A172 (cell line): ENCODE results near the gene SPATA21. TPM values are rescaled to one million over a fixed set of nuclear protein-coding genes. Genes with fewer than 3 reads are reported as not detected.
"Not testable (repeated sequence)": the region's sequence is repeated elsewhere in the genome, so short reads cannot be mapped to it uniquely, and the experiment has no call there.

ENCODE experiments used
- DNase-seq: peaks from one replicate; pipeline ENCODE4 v3.0.0-alpha.2; 2015; ENCODE audit warnings: low spot score
- total RNA-seq: library from RNA; depleted of rRNA; stranded (reverse); fragments of >200 nt; shearing (Covaris generic); gene quantifications from 2 replicates; pipeline ENCODE4 v1.2.3, GENCODE V29; 2014; rRNA removed

Gene SPATA21, protein sequence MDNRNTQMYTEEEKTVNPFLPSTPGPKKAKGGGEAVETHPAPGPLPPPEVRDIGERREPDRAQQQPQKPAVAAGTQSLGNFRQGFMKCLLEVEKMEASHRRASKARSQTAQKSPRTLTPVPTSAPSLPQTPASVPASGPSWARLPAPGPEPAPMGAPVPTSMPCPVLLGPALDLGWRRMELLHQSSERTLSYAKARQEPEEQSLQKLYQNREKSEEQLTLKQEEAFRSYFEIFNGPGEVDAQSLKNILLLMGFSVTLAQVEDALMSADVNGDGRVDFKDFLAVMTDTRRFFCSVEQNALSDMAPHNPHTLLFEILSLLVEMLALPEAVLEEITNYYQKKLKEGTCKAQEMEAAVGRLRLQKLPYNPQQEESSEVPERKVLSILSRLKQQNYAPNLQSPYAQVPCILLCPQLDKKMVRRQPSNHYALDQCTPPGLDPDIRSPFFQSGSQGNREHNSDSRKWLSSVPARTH
- total RNA-seq: not detected in 2 replicates

DNA sequence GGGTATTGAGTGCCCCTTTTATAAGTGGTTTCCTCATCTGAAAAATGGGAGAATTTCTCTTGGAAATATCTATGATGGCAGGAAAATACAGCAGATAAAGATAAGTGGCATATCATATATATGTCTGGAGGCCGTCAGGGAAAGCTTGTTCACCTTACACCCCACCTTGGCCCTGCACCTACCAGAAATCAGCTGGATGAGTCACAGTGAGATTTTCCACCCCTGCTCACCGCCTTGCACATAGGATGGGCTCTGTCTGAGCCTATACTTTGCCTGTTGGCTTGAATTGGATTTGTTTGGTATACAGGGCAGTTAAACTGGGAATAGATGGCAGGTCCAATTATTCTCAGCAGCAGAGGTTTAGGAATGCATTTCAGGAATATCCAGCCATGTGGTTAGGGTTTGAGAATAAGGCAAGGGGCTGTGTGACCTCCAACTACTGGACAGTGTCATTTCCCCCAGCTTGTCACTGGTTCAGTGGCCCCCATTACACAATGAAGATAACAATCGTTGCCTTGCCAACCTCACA is at the start of gene SPATA21:
Gene SPATA21 (minus strand): TSS at position 479 of the 529 bp plus-strand sequence. CDS start 6,053 bp downstream, outside the sequence.
- DNase-seq: no peak

- DNase-seq: not testable (repeated sequence)
Observed at GRCh38 chr1:16487011-16487410, 49.8 kb upstream of the SPATA21 start.

- not testable (repeated sequence) for DNase-seq
Observed at GRCh38 chr1:16486316-16486715, 49.1 kb upstream of the SPATA21 start.

DNA sequence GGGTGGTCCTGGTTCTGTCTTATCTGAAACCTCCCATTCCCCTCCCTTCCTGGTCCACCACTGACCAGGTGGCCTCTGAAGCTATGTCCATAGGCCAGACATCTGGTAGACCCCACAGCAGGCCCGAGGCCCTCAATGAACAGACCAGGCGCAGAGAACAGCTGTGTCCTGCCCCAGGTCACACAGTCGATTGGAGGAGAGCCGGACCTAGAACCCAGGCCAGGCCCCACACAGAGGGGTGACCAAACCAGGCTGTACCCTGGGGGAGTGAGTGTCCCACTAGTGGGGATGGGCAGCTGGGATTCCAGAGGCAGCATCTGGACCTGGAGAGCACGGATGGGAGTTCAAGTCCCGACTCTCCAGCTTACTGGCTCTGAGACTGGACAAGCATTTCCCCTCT is 47.7 kb upstream of the SPATA21 start:
- no peak for DNase-seq

DNA sequence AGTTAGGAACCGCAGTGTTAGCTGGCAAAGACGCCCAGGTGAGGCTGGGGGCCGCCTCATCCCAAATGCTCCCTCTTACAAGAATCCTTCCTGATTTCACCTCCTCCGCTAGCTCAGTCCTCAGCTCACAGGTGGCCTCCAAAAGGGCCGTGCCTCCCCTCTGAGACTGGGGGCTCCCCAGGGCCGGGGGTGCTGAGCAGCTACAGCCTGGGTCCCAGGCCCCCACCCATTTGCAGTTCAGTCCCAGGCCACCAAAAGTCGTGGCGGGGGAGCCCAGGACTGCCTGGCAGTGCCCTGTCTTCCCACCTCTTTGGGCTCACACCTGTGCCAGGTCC is 47.2 kb upstream of the SPATA21 start:
- DNase-seq: no peak

DNA sequence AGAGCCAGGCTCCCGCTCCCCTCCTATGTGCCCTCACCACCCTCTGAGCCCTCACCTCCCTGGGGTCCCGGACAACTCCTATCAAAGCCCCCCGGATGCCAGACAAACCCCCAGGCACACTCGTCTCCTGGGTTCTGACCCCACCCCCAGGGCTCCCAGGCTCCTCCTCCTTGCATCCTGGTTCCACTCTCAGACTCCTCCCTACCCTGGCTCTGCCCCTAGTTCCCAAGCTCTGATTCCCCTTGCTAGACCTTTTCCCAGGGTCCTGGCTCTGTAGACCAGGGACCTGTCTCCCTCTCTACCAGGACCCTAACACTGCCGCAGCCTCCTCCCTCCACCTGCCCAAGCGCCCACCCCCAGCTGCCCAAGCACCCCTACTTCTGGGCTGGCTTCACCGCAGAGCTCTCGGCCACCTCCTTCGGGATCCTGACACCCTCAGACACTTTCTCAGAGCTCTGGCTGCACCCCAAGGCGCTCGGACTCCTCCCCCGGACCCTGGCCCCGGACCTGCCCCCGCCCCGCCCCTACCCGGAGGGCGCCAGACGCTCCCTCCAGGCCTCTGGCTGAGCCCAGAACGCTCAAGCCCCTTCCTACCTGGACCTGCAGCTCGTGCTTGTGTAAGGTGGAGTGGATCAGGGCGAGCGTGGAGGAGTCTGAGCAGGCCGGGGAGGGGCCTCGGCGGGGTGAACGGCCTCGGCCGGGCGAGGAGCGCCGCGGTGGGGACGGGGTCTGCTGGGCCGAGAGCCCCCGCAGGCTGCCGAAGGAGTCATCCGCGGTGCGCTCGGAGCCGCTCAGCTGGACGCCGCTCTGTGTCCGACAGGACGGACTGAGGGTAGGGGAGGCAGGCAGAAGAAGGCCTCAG is 46.6 kb upstream of the SPATA21 start:
- DNase-seq: not testable (repeated sequence)

- DNase-seq: not testable (repeated sequence)
Observed at GRCh38 chr1:16483146-16483545, 45.9 kb upstream of the SPATA21 start.

- no peak for DNase-seq
Observed at GRCh38 chr1:16478091-16478490, 40.9 kb upstream of the SPATA21 start.

DNA sequence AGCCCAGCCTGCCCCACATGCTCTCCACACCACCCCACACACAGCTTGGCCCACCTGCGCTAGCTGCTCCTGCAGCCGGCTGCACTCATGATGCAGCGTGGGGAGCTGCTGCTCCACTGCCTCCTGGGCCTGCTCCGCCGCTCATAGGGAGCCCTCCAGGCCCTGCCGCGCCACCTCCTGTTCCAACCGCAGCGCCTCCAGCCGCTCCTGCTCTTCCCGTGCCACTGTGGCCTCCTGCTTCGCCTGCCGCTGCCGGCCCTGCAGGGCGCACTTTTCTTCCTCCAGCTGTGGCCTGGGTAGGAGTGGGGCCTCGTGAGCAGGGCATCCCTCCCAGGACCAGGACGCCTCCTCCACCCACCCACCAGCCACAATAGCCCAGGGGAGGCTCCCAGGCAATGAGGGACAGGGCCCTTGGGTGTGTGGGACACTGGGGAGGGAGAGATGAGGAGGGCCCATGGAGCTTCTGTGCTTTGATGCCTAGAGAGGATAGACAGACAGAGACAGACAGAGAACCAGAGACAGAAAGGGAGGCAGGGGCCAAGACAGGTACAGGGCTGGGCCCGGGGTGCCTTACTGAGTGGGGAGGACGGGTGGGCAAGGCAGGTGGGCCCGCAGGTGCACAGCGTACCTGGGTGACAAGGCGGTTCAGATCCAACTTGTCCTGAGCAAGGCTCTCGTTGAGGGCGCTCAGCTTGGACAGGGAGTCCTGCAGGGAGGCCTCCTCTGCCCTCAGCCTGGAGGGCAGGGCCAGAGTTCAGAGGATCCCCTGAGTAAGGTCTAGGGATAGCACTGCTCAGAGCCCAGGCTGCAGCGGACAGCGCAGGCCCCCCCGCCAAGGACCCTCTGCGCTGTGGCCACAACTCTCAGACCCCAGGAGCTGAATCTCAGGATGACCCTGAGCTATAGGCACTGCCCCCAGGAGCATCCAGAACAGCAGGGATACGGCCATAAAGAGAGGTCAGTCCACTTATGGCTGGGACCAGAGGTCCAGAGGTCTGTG is 38.8 kb upstream of the SPATA21 start:
- DNase-seq: not testable (repeated sequence)

GRCh38 chr1:16474891-16475290 is 37.7 kb upstream of the SPATA21 start:
- not testable (repeated sequence) for DNase-seq

GRCh38 chr1:16474166-16474800 is 37.1 kb upstream of the SPATA21 start:
- no peak for DNase-seq

- DNase-seq: no peak
Observed at GRCh38 chr1:16468558-16468957, 31.3 kb upstream of the SPATA21 start.

GRCh38 chr1:16464917-16465625 is 27.8 kb upstream of the SPATA21 start:
- DNase-seq: no peak

DNA sequence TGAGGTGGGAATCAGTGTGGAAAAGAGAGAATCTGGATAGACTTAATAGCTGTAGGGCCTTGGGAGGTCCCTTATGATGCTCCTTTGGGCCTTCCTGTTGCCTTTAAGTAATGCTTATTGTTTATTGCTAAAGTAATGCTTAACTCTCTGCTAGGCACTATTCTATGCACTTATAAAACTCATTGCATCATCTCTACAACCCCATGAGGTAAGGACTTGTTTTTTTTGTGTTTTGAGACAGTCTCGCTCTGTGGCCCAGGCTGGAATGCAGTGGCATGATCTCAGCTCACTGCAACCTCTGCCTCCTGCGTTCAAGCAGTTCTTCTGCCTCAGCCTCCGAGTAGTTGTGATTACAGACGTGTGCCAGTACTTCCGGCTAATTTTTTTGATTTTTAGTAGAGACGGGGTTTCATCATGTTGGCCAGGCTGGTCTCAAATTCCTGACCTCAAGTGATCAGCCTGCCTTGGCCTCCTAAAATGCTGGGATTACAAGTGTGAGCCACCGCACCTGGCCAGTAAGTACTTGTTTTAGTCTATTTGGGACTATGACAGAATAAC is 25.6 kb upstream of the SPATA21 start:
- no peak for DNase-seq

DNA sequence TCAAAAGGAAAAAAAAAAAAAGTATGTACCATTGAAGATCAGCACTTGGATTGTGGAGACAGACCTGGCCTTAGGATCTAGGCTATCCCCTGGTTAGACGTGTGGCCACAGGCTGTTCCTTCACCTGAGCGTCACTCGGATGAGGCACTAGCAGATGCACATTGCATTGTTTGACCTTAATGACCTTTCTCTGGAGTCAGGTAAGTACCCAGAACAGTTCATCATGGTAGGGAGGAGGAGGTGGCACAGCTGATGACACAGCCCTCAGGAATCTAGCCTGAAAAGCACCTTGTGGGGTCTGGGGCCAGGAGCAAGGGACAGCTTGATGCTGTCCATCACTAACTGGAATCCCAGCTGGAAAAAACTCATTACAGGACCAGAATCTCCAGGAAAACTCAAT is 24.5 kb upstream of the SPATA21 start:
- DNase-seq: no peak

GRCh38 chr1:16459352-16459925 is 22.2 kb upstream of the SPATA21 start:
- no peak for DNase-seq

DNA sequence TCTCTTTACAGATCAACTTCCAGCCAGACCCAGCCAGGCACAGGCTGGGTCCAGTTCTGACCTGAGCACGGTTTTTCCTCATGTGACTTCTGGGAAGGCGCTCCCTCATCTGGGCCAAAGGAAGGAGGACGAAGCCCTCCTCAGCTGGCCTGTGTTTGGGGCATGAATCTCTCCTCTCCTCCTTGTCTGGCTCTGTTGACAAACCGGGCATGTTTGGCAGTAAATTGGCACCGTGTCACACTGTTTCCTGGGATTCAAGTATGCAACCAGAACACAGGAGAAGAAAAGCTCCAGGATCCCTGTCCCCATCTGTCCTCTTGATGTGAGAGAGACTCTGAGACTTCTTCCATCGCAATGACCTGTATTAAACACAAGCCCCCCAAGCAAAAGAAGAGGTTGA is 21.6 kb upstream of the SPATA21 start:
- DNase-seq: no peak

DNA sequence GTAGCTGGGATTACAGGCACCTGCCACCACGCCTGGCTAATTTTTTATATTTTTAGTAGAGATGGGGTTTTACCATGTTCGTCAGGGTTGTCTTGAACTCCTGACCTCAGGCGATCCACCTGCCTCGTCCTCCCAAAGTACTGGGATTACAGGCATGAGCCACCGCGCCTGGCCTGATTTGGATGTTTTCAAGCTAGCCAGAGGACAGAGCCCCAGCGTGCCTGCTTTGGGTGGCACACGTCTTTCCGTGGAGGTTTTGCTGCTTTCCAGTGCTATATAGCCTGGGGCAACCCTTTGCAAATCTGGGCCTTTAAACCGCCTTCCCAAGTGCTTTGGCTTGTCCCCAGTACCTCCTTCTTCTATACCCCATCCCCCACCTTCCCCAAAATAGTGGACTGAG is 18.9 kb upstream of the SPATA21 start:
- not testable (repeated sequence) for DNase-seq

- not testable (repeated sequence) for DNase-seq
Observed at GRCh38 chr1:16454909-16455308, 17.7 kb upstream of the SPATA21 start.
